Tibial nerve (tissue), 4 donors: ENCODE data around the gene PTPRK. TPM values are rescaled to one million over a fixed set of nuclear protein-coding genes. Genes with fewer than 3 reads are reported as not detected.

ENCODE experiments used
- DNase-seq, 2 donors: peaks; one replicate each; pipeline ENCODE4 v3.0.0-alpha.2; 2019; ENCODE audit warnings: low spot score in 2 of 2
- H3K27ac ChIP-seq, 4 donors: fragments of 200-600 bp; sonication (generic) in 3 of 4; one replicate each; pipeline ENCODE4 v1.5.1; 2017 to 2019; ENCODE audit warnings: mild to moderate bottlenecking in 1 of 4
- H3K27me3 ChIP-seq, 2 donors: fragments of 200-600 bp; sonication (generic) in 1 of 2; one replicate each; pipeline versions ENCODE4 v1.5.1 to v1.6.0; 2017 to 2019
- H3K36me3 ChIP-seq, 3 donors: fragments of 200-600 bp; sonication (generic); one replicate each; pipeline ENCODE4 v1.5.1; 2018 to 2019
- H3K4me1 ChIP-seq, 4 donors: fragments of 200-600 bp; sonication (generic) in 3 of 4; one replicate each; pipeline ENCODE4 v1.5.1; 2017 to 2019
- H3K4me3 ChIP-seq, 4 donors: fragments of 200-600 bp; sonication (generic) in 3 of 4; one replicate each; pipeline ENCODE4 v1.5.1; 2017 to 2019; ENCODE audit warnings: mild to moderate bottlenecking in 1 of 4, moderate library complexity in 1 of 4
- H3K9me3 ChIP-seq, 4 donors: fragments of 200-600 bp; sonication (generic) in 3 of 4; one replicate each; pipeline ENCODE4 v1.5.1; 2017 to 2019
- EP300 ChIP-seq, 2 donors: sonication (generic); formaldehyde crosslinking; IDR thresholded peaks; one replicate each; pipeline ENCODE4 v1.6.1; 2017; ENCODE audit warnings: antibody characterized with exemption in 2 of 2, mild to moderate bottlenecking in 1 of 2
- POLR2A ChIP-seq, 2 donors: fragments of 450-650 bp; IDR thresholded peaks; one replicate each; pipeline ENCODE4 v1.6.1; 2017; ENCODE audit warnings: antibody characterized with exemption in 2 of 2, mild to moderate bottlenecking in 2 of 2, moderate library complexity in 2 of 2
- whole genome bisulfite sequencing, 2 donors: methylation state at CpG; one replicate each; pipeline ENCODE4 v1.1.5; 2018; 5-methylcytosine and 5-hydroxymethylcytosine counted together
- total RNA-seq, 4 donors: library from RNA; depleted of rRNA; stranded (reverse); fragments of >200 nt; gene quantifications; one replicate each; pipeline ENCODE4 v1.1.0, GENCODE V29; 2016
- TF ChIP-seq, protein P1 (sequence below), 5 experiments: fragments of 200-600 bp in 3 of 5; fragments of 450-650 bp in 2 of 5; sonication (generic) in 3 of 5; IDR thresholded peaks; one replicate each; pipeline ENCODE4 v1.5.1; 2016 to 2019; ENCODE audit warnings: antibody characterized with exemption in 5 of 5, mild to moderate bottlenecking in 3 of 5, moderate library complexity in 2 of 5

PTPRK gene
- total RNA-seq, 4 donors from 2014 or later = 17.4 to 26.1 (median 21.2) TPM

DNA sequence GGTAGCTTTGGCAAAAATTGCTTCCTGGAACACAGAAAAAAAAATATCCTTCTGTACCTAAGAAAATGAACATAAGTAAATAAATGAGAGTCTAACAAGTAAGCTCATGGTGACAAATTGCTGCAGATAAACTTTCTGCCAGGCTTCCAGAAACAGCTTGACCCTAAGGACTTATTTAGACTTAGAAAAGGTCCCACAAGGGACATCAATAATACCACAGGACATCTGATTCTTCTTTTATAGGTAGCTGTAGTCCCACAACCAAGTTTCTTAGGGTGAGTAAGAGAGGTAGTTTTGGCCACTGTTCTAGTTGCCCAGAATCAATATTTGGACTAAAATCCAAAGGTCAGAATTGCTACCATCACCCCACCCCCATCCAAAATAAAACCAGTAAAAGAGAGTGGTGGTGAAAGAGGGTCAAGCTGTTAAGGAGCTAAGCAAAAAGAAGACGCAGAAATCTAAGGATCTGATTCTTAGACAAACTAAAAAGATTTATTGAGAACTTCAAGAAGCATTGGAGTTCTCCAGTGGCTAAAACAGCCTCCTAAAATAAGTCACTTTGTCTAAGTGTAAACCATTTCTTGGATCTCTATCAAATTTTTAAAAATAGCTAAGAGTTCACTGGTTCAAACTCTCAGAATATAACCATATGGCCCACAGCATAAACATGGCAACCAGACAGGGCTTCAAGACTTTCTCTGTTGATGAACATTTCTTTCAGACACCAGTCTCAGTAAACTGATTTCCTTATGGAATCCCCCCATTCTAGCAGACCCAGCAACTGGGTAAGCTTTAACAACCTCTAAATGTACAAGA, 180.6 kb downstream of the PTPRK start:
- Histone ChIP-seq H3K27ac (no peak overlapping the region), H3K9me3 (no peaks in the 10 kb centered on the region), H3K4me3 (no peak overlapping the region), H3K4me1 (peaks cover 0 to 12% (median 3%) of the 10 kb centered on the region in 4 donors), H3K36me3 (no peaks in the 10 kb centered on the region), H3K27me3 (no peaks in the 10 kb centered on the region)
- DNase-seq = no peak
- 50 to 64% methylated on average over 1 of the region's 1 CpG for WGBS, 2 donors
- TF ChIP-seq, protein P1, sequence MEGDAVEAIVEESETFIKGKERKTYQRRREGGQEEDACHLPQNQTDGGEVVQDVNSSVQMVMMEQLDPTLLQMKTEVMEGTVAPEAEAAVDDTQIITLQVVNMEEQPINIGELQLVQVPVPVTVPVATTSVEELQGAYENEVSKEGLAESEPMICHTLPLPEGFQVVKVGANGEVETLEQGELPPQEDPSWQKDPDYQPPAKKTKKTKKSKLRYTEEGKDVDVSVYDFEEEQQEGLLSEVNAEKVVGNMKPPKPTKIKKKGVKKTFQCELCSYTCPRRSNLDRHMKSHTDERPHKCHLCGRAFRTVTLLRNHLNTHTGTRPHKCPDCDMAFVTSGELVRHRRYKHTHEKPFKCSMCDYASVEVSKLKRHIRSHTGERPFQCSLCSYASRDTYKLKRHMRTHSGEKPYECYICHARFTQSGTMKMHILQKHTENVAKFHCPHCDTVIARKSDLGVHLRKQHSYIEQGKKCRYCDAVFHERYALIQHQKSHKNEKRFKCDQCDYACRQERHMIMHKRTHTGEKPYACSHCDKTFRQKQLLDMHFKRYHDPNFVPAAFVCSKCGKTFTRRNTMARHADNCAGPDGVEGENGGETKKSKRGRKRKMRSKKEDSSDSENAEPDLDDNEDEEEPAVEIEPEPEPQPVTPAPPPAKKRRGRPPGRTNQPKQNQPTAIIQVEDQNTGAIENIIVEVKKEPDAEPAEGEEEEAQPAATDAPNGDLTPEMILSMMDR (IDR thresholded peaks at IDR 0.05) = no peak
- TF ChIP-seq POLR2A (IDR thresholded peaks at IDR 0.05) (no peak), EP300 (IDR thresholded peaks at IDR 0.05) (no peak)

DNA sequence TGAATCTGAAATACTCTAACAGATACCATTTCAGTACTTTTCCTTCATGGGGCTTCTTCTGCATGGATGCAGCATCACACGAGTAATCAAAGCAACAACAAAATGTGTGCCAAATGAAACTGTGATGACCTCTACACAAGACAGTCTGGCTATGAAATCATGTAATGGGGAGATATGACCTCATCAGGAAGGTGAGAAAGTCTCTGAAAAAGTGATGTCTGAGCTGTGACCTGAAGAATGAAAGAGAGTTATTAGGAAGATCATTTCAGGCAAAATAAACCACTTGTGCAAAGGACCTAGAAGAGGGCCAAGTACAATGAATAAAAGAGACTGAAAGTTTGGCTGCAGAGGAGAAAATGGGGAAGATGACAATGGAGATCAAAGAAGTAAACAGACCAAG, 182.8 kb downstream of the PTPRK start:
- no peak overlapping the region for H3K27ac ChIP-seq
- no peaks in the 10 kb centered on the region for H3K9me3 ChIP-seq
- DNase-seq = no peak
- no peaks in the 10 kb centered on the region for H3K36me3 ChIP-seq
- peaks cover 0 to 12% (median 5%) of the 10 kb centered on the region in 4 donors for H3K4me1 ChIP-seq
- H3K27me3 ChIP-seq = no peaks in the 10 kb centered on the region
- no peak overlapping the region for H3K4me3 ChIP-seq
- TF ChIP-seq, protein P1 (IDR thresholded peaks at IDR 0.05) = no peak
- TF ChIP-seq POLR2A (IDR thresholded peaks at IDR 0.05) (no peak), EP300 (IDR thresholded peaks at IDR 0.05) (no peak)
- 38 to 52% methylated on average over 1 of the region's 1 CpG for WGBS, 2 donors

DNA sequence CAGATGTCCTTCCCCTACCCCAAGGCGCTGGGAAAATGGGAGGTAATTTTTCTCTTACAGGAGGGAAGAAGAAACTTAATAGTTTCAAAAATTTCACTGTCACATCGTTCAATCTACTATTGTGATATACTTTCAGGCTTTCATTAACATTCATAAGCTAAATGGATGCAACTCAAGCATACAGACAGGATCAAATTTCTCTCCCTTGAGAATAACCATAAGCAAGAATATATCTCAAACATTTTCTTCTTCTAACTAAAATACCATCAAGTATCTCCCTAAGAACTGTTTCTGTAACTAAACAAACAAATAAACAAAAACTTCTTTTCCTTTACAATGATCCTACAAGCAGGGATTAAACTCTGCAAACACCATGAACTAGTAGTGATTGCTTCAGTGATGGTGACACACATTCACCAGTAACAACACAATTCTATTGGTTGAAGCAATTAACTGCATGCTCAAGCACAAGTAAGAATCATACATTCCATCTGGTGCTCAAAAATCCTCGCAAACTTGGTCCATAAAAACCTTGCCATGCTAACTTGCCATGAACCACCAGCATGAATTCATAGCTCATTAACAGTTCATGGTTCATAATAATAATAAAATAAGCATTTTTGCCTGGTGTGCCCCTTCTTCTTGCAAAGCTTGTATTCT, 183.8 kb downstream of the PTPRK start:
- DNase-seq = no peak
- Histone ChIP-seq H3K9me3 (no peaks in the 10 kb centered on the region), H3K4me1 (peaks cover 0 to 12% (median 5%) of the 10 kb centered on the region in 4 donors), H3K4me3 (no peak overlapping the region), H3K27ac (no peak overlapping the region), H3K36me3 (no peaks in the 10 kb centered on the region), H3K27me3 (no peaks in the 10 kb centered on the region)
- 53 to 57% methylated on average over 3 of the region's 3 CpGs for WGBS, 2 donors
- TF ChIP-seq, protein P1 (IDR thresholded peaks at IDR 0.05) = no peak
- TF ChIP-seq EP300 (IDR thresholded peaks at IDR 0.05) (no peak), POLR2A (IDR thresholded peaks at IDR 0.05) (no peak)

DNA sequence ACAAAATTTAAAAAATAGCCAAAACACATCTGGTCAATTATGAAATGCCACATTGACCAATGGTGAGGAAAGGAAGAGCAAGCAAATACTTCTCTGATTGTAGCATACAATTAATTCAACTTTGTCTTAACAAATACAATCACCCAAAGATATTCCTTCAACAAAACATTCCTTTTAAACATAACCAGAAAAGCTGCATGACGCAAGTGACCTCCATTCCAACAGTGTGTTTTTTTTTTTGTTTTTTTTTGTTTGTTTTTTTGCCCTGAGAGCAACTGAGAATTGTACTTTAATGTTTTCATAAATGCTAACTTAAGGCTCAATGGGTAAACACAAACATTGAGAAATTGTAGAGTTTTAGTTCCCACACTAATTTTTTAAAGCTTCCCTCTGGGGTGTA, 184.4 kb downstream of the PTPRK start:
- Histone ChIP-seq H3K4me1 (peaks cover 0 to 12% (median 5%) of the 10 kb centered on the region in 4 donors), H3K9me3 (no peaks in the 10 kb centered on the region), H3K27ac (no peak overlapping the region), H3K4me3 (no peak overlapping the region), H3K27me3 (no peaks in the 10 kb centered on the region), H3K36me3 (no peaks in the 10 kb centered on the region)
- TF ChIP-seq, protein P1 (IDR thresholded peaks at IDR 0.05) = no peak
- TF ChIP-seq EP300 (IDR thresholded peaks at IDR 0.05) = no peak
- no peak for TF ChIP-seq POLR2A (IDR thresholded peaks at IDR 0.05)
- WGBS, 2 donors = 54 to 63% methylated on average over 1 of the region's 1 CpG
- no peak for DNase-seq
